Uterus (tissue), 2 donors: ENCODE results near the gene EEFSEC.

Experiments used
- POLR2A ChIP-seq, 2 donors: fragments of 450-650 bp; IDR thresholded peaks; one replicate each; pipeline ENCODE4 v1.6.1; 2016; ENCODE audit warnings: antibody characterized with exemption in 2 of 2, mild to moderate bottlenecking in 1 of 2, moderate library complexity in 1 of 2
- TF ChIP-seq, protein P1 (sequence below), 4 experiments: fragments of 200-600 bp in 2 of 4; fragments of 450-650 bp in 2 of 4; sonication (generic) in 2 of 4; IDR thresholded peaks; one replicate each; pipeline ENCODE4 v1.5.1; 2016 to 2019; ENCODE audit warnings: antibody characterized with exemption in 4 of 4, mild to moderate bottlenecking in 2 of 4, moderate library complexity in 1 of 4

DNA sequence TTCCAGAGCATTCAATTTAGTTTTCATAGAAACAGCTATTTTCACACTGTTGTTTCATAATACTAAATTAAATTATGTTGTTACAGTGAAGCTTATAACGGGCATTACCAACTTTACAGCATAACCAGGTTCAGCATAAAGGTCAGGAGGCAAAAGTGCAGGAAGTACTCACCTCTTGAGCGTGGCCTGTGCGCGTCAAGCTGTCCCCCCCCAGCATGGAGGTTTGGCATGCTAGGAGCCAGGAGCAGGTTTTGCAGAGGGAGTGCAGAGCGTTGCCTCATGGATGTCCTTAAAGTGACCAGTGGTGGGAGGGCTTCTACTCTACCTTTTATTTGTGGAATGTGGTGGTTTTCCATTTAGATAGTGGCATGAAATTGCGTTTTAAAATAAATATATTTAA, 104.4 kb downstream of the EEFSEC start:
- TF ChIP-seq, protein P1, sequence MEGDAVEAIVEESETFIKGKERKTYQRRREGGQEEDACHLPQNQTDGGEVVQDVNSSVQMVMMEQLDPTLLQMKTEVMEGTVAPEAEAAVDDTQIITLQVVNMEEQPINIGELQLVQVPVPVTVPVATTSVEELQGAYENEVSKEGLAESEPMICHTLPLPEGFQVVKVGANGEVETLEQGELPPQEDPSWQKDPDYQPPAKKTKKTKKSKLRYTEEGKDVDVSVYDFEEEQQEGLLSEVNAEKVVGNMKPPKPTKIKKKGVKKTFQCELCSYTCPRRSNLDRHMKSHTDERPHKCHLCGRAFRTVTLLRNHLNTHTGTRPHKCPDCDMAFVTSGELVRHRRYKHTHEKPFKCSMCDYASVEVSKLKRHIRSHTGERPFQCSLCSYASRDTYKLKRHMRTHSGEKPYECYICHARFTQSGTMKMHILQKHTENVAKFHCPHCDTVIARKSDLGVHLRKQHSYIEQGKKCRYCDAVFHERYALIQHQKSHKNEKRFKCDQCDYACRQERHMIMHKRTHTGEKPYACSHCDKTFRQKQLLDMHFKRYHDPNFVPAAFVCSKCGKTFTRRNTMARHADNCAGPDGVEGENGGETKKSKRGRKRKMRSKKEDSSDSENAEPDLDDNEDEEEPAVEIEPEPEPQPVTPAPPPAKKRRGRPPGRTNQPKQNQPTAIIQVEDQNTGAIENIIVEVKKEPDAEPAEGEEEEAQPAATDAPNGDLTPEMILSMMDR (IDR thresholded peaks at IDR 0.05), result no peak
- no peak for TF ChIP-seq POLR2A (IDR thresholded peaks at IDR 0.05)
